ENCODE results near the gene TUBA8. TPM values are rescaled to one million over a fixed set of nuclear protein-coding genes. Genes with fewer than 3 reads are reported as not detected.
"Not testable (repeated sequence)": the region's sequence is repeated elsewhere in the genome, so short reads cannot be mapped to it uniquely, and the experiment has no call there.

TUBA8 gene
- total RNA-seq = 1 to 10 TPM; 1.3 to 2.9 TPM

- H3K27me3 ChIP-seq (replicated peaks; ENCODE audit: insufficient read depth) = no peaks in the 10 kb centered on the region
- peak; percentile 13 for DNase-seq (ENCODE audit: low spot score)
- WGBS = under 1% methylated on average over 40 of the region's 72 CpGs
- H3K4me1 ChIP-seq (replicated peaks) = peaks cover 6% of the 10 kb centered on the region
- H3K27ac ChIP-seq = no peak within 1 kb of the TSS
- intact Hi-C loops (cut with DNase I) = no loop called here
- no peaks in the 10 kb centered on the region for H3K9me3 ChIP-seq
- no peak for TF ChIP-seq POLR2A (IDR thresholded peaks at IDR 0.05)
- TF ChIP-seq CTCF (IDR thresholded peaks at IDR 0.05) = no peak
- no peak for TF ChIP-seq POLR2AphosphoS5 (IDR thresholded peaks at IDR 0.05)
- no peaks in the 10 kb centered on the region for H3K36me3 ChIP-seq
- H3K4me3 ChIP-seq = peak within 1 kb of the TSS; percentile 24 to 33
Observed at GRCh38 chr22:18110194-18110953, at the start of gene TUBA8. Gene TUBA8 (plus strand): TSS chr22:18110809. CDS start chr22:18110866, 57 bp downstream.

- no peak for DNase-seq (ENCODE audit: low spot score)
- TF ChIP-seq POLR2AphosphoS5 (IDR thresholded peaks at IDR 0.05) (no peak), CTCF (IDR thresholded peaks at IDR 0.05) (no peak), POLR2A (IDR thresholded peaks at IDR 0.05) (no peak)
- Histone ChIP-seq H3K9me3 (no peaks in the 10 kb centered on the region), H3K4me3 (no peak overlapping the region), H3K4me1 (replicated peaks) (peaks cover 2% of the 10 kb centered on the region), H3K36me3 (no peaks in the 10 kb centered on the region), H3K27ac (no peak overlapping the region), H3K27me3 (replicated peaks; ENCODE audit: insufficient read depth) (no peaks in the 10 kb centered on the region)
- intact Hi-C loops (cut with DNase I) = no loop called here
- WGBS = 90% methylated on average over 3 of the region's 3 CpGs
Observed at GRCh38 chr22:18062421-18062820, 48.2 kb upstream of the TUBA8 start.

- intact Hi-C loops (cut with DNase I) = no loop called here
- Histone ChIP-seq H3K9me3 (no peaks in the 10 kb centered on the region), H3K36me3 (no peaks in the 10 kb centered on the region), H3K27me3 (replicated peaks; ENCODE audit: insufficient read depth) (no peaks in the 10 kb centered on the region), H3K4me1 (replicated peaks) (no peaks in the 10 kb centered on the region), H3K4me3 (no peak overlapping the region), H3K27ac (peak overlapping the region in 1 of 2 donors; percentile 18)
- 87% methylated on average over 7 of the region's 7 CpGs for WGBS
- DNase-seq (ENCODE audit: low spot score) = no peak
- TF ChIP-seq CTCF (IDR thresholded peaks at IDR 0.05) = no peak
- TF ChIP-seq POLR2AphosphoS5 (IDR thresholded peaks at IDR 0.05) = no peak
- no peak for TF ChIP-seq POLR2A (IDR thresholded peaks at IDR 0.05)
Observed at GRCh38 chr22:18063306-18063705, 47.3 kb upstream of the TUBA8 start.

GRCh38 chr22:18063715-18064114 is 46.9 kb upstream of the TUBA8 start:
- H3K9me3 ChIP-seq; H3K27ac ChIP-seq; H3K36me3 ChIP-seq; H3K27me3 ChIP-seq (replicated peaks; ENCODE audit: insufficient read depth); DNase-seq (ENCODE audit: low spot score); H3K4me1 ChIP-seq (replicated peaks); intact Hi-C loops (cut with DNase I); H3K4me3 ChIP-seq: not testable (repeated sequence)
- 80% methylated on average over 6 of the region's 6 CpGs for WGBS

GRCh38 chr22:18064636-18065035 is 46.0 kb upstream of the TUBA8 start:
- Histone ChIP-seq H3K4me3 (no peak overlapping the region), H3K27me3 (replicated peaks; ENCODE audit: insufficient read depth) (no peaks in the 10 kb centered on the region), H3K9me3 (no peaks in the 10 kb centered on the region), H3K27ac (no peak overlapping the region), H3K4me1 (replicated peaks) (peaks cover 1% of the 10 kb centered on the region), H3K36me3 (no peaks in the 10 kb centered on the region)
- no peak for DNase-seq (ENCODE audit: low spot score)
- no peak for TF ChIP-seq POLR2A (IDR thresholded peaks at IDR 0.05)
- 75% methylated on average over 7 of the region's 7 CpGs for WGBS
- intact Hi-C loops (cut with DNase I) = no loop called here

- Histone ChIP-seq H3K36me3 (no peaks in the 10 kb centered on the region), H3K4me3 (no peak overlapping the region), H3K27ac (no peak overlapping the region), H3K4me1 (replicated peaks) (peaks cover 8% of the 10 kb centered on the region), H3K9me3 (no peaks in the 10 kb centered on the region), H3K27me3 (replicated peaks; ENCODE audit: insufficient read depth) (no peaks in the 10 kb centered on the region)
- WGBS = 83% methylated on average over 9 of the region's 9 CpGs
- DNase-seq (ENCODE audit: low spot score) = no peak
- intact Hi-C loops (cut with DNase I) = no loop called here
- TF ChIP-seq POLR2AphosphoS5 (IDR thresholded peaks at IDR 0.05) (no peak), POLR2A (IDR thresholded peaks at IDR 0.05) (no peak), CTCF (IDR thresholded peaks at IDR 0.05) (no peak)
Observed at GRCh38 chr22:18065256-18065655, 45.4 kb upstream of the TUBA8 start.
